Neutrophil (primary cell): ENCODE data around the gene CDKL4.
"Not testable (repeated sequence)": the region's sequence is repeated elsewhere in the genome, so short reads cannot be mapped to it uniquely, and the experiment has no call there.

ENCODE experiments used
- H3K27ac ChIP-seq: fragments of 200-600 bp; sonication (generic); 2 replicates; pipeline ENCODE4 v1.5.1; 2016; ENCODE audit warnings: mild to moderate bottlenecking, moderate library complexity
- H3K27me3 ChIP-seq: fragments of 200-600 bp; sonication (generic); 2 replicates; pipeline ENCODE4 v1.6.0; 2016; ENCODE audit warnings: mild to moderate bottlenecking
- H3K36me3 ChIP-seq: fragments of 200-600 bp; sonication (generic); 2 replicates; pipeline ENCODE4 v1.5.1; 2017
- H3K4me1 ChIP-seq, 2 experiments: fragments of 200-600 bp in 1 of 2; sonication (generic) in 1 of 2; 1 replicate in 1 of 2; 2 replicates in 1 of 2; pipeline versions ENCODE4 v1.5.1 to v1.6.1; 2013 to 2016; ENCODE audit warnings: low read depth in 1 of 2, low read length in 1 of 2, mild to moderate bottlenecking in 1 of 2, moderate library complexity in 1 of 2; ENCODE audit not compliant: control insufficient read depth in 1 of 2, insufficient read depth in 1 of 2
- H3K4me3 ChIP-seq, 2 experiments: fragments of 200-600 bp in 1 of 2; sonication (generic) in 1 of 2; 1 replicate in 1 of 2; 2 replicates in 1 of 2; pipeline ENCODE4 v1.5.1; 2013 to 2016; ENCODE audit warnings: low read depth in 1 of 2, low read length in 1 of 2, mild to moderate bottlenecking in 1 of 2, moderate library complexity in 1 of 2
- H3K9me3 ChIP-seq: fragments of 200-600 bp; sonication (generic); 2 replicates; pipeline ENCODE4 v1.5.1; 2016
- TF ChIP-seq, protein P1 (sequence below): fragments of 200-600 bp; sonication (generic); IDR thresholded peaks from 2 replicates; pipeline ENCODE4 v1.5.1; 2016; ENCODE audit warnings: antibody characterized with exemption

Gene CDKL4

DNA sequence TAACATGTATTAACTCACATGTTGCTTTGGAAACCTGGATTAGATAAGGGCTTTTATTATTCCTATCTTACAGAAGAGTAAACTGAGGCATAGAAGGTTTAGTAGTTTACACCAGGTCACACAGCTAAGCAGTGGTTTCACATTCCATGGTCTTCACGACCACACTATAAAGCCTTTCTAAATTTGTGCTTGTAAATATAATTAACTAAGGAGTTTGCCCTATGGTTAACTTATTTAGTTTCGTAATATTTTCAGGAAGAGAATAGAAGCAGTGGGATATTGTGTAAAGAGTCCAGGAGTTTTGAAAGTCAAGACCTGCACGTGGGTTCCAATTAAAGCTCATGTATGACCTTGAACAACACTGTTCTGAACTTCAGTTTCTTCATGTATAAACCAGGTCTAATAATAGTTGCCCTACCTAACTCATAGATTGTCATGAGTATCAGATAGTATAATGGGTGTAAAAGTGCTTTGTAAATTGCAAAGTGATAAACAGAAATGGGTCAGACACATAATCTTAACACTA lies 103.4 kb downstream of the CDKL4 start:
- no peaks in the 10 kb centered on the region for H3K9me3 ChIP-seq
- no peak overlapping the region for H3K4me3 ChIP-seq
- H3K27ac ChIP-seq = no peak overlapping the region
- H3K4me1 ChIP-seq = peaks cover 14 to 20% of the 10 kb centered on the region in 2 experiments
- no peaks in the 10 kb centered on the region for H3K36me3 ChIP-seq
- no peaks in the 10 kb centered on the region for H3K27me3 ChIP-seq
- TF ChIP-seq, protein P1, sequence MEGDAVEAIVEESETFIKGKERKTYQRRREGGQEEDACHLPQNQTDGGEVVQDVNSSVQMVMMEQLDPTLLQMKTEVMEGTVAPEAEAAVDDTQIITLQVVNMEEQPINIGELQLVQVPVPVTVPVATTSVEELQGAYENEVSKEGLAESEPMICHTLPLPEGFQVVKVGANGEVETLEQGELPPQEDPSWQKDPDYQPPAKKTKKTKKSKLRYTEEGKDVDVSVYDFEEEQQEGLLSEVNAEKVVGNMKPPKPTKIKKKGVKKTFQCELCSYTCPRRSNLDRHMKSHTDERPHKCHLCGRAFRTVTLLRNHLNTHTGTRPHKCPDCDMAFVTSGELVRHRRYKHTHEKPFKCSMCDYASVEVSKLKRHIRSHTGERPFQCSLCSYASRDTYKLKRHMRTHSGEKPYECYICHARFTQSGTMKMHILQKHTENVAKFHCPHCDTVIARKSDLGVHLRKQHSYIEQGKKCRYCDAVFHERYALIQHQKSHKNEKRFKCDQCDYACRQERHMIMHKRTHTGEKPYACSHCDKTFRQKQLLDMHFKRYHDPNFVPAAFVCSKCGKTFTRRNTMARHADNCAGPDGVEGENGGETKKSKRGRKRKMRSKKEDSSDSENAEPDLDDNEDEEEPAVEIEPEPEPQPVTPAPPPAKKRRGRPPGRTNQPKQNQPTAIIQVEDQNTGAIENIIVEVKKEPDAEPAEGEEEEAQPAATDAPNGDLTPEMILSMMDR = no peak

DNA sequence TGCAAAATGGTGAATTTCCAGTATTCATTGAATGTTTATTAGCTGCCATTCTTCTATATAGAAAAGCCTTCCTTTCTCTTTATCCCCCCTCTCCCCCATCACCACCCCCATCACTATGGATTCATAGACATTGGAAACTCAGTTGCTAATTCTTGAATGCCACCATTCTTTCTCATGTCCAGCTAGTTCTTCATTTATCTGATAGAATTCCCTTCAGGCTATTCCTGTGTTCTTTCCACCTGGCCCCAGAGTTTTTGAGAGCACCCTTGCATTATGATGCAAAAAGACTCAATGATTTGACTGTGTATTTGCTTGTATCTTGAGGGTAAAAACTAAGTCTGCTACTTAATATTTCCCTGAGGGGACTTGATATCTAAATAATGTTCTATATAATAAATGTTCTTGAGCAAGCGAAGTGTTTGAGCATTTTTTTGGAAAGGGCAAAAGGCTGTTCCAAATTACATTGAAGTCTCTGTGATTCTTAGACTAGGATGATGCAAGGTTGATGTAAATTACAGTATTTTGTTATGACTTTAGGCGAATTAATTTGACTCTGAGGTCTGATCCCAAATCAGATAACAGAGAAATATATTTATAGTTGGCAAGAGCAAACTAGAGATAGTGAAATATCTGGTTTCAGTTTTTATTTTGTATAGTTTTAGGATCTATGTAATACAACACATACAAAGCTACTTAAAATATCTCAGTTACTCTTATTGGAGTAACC lies 104.1 kb downstream of the CDKL4 start:
- TF ChIP-seq, protein P1 = no peak
- Histone ChIP-seq H3K27me3 (no peaks in the 10 kb centered on the region), H3K9me3 (no peaks in the 10 kb centered on the region), H3K4me1 (peaks cover 14 to 20% of the 10 kb centered on the region in 2 experiments), H3K4me3 (no peak overlapping the region), H3K36me3 (no peaks in the 10 kb centered on the region), H3K27ac (no peak overlapping the region)

DNA sequence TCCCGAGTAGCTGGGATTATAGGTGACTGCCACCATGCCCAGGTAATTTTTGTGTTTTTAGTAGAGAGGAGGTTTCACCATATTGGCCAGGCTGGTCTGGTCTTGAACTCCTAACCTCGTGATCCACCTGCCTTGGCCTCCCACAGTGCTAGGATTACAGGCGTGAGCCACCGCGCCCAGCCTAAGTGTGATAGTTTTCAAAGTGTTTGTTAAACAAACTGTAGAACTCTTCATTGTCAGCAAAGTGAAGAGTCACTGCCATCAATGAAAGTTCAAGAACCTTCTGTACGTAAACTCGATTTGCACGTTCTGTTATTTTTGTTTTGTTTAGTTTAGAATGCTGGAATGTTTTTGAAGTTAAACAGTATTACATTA lies 104.9 kb downstream of the CDKL4 start:
- no peaks in the 10 kb centered on the region for H3K36me3 ChIP-seq
- peaks cover 14 to 20% of the 10 kb centered on the region in 2 experiments for H3K4me1 ChIP-seq
- H3K9me3 ChIP-seq = no peaks in the 10 kb centered on the region
- no peaks in the 10 kb centered on the region for H3K27me3 ChIP-seq
- no peak overlapping the region for H3K27ac ChIP-seq
- TF ChIP-seq, protein P1 = no peak
- H3K4me3 ChIP-seq = no peak overlapping the region

DNA sequence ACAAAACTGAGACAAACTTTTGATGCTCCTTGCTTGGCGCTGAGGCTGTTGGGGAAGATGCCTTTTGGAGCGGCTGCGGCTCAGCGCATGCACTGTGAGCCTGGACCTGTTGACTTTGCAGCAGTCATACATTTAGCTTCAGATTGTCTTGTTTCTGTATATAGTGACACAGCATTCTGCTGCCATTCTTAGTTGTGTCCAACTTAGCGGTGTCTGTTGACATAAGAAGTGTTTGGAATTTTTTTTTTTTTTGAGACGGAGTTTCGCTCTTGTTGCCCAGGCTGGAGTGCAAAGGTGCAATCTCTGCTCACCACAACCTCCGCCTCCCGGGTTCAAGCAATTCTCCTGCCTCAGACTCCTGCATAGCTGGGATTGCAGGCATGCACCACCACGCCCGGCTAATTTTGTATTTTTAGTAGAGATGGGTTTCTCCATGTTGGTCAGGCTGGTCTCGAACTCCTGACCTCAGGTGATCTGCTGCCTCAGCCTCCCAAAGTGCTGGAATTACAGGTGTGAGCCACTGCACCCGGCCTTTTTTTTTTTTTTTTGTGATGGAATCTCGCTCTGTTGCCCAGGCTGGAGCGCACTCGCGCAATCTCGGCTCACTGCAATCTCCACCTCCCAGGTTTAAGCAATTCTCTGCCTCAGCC lies 105.5 kb downstream of the CDKL4 start:
- H3K27me3 ChIP-seq, H3K4me3 ChIP-seq, H3K27ac ChIP-seq, H3K36me3 ChIP-seq, H3K9me3 ChIP-seq: not testable (repeated sequence)
- H3K4me1 ChIP-seq = peaks cover 14 to 20% of the 10 kb centered on the region in 2 experiments

DNA sequence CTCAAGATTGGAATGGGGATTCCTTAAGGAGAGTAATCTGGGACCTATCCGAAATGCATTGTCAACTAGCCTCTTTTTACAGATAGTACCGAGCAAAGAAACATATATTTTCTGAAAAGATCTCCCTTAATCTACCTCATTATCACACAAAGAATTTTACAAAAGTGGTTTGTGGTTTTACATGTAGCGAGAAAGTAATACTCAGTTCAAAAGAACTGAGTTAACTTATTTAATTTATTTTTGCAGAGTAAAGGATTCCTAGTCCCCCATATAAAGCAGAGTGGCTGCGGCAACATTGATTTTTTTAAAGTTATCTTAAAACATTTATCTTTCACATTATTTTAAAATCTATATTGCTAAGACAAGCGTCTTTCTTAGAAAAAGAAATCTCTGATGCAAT lies 107.0 kb downstream of the CDKL4 start:
- peaks cover 14 to 20% of the 10 kb centered on the region in 2 experiments for H3K4me1 ChIP-seq

More for the DNA sequence above, 107.0 kb downstream of the CDKL4 start:
- Histone ChIP-seq H3K27me3 (no peaks in the 10 kb centered on the region), H3K27ac (no peak overlapping the region), H3K36me3 (no peaks in the 10 kb centered on the region), H3K9me3 (no peaks in the 10 kb centered on the region), H3K4me3 (no peak overlapping the region)
- TF ChIP-seq, protein P1 = no peak
